Cardiac muscle cell (in vitro differentiated cells and primary cell): ENCODE measurements around the gene PLEKHH2. TPM values are rescaled to one million over a fixed set of nuclear protein-coding genes. Genes with fewer than 3 reads are reported as not detected.

Experiments
- DNase-seq, 2 donors: peaks; one replicate each; pipeline versions ENCODE4 v3.0.0 to v3.0.0-alpha.2; 2010 to 2017; ENCODE audit warnings: low read depth in 1 of 2, low spot score in 1 of 2
- H3K27ac ChIP-seq: fragments of 200-600 bp; sonication (generic); 2 replicates; pipeline ENCODE4 v1.5.1; 2016
- H3K27me3 ChIP-seq: fragments of 200-600 bp; sonication (generic); 2 replicates; pipeline ENCODE4 v1.6.0; 2016; ENCODE audit warnings: control low read depth
- H3K36me3 ChIP-seq: fragments of 200-600 bp; sonication (generic); 2 replicates; pipeline ENCODE4 v1.5.1; 2016; ENCODE audit warnings: control low read depth
- H3K4me1 ChIP-seq: fragments of 200-600 bp; sonication (generic); 2 replicates; pipeline ENCODE4 v1.8.1; 2017; ENCODE audit warnings: low read depth, mild to moderate bottlenecking, mixed run types
- H3K4me3 ChIP-seq: fragments of 200-600 bp; sonication (generic); 2 replicates; pipeline ENCODE4 v1.5.1; 2016; ENCODE audit warnings: mild to moderate bottlenecking
- H3K9me3 ChIP-seq: fragments of 200-600 bp; sonication (generic); 2 replicates; pipeline ENCODE4 v1.5.1; 2017; ENCODE audit warnings: low read depth, mild to moderate bottlenecking, control low read depth
- polyA plus RNA-seq: library from polyadenylated mRNA; unstranded; fragments of >200 nt; fragmentation: Nextera tagmentation; extraction: Ambion mirVana; gene quantifications from 2 replicates; pipeline ENCODE4 v1.2.1, GENCODE V29; 2016
- total RNA-seq: library from RNA; depleted of rRNA; stranded (reverse); fragments of >200 nt; gene quantifications from 2 replicates; pipeline ENCODE4 v1.2.3, GENCODE V29; 2016
- TF ChIP-seq, protein P1 (sequence below): IDR thresholded peaks from 2 replicates; pipeline ENCODE4 v1.5.1; 2012; ENCODE audit warnings: low read depth, mild to moderate bottlenecking, low read length

Gene PLEKHH2
- total and polyA plus RNA-seq, 2 experiments from 2014 or later, result 0.31 to 1.0 TPM

DNA sequence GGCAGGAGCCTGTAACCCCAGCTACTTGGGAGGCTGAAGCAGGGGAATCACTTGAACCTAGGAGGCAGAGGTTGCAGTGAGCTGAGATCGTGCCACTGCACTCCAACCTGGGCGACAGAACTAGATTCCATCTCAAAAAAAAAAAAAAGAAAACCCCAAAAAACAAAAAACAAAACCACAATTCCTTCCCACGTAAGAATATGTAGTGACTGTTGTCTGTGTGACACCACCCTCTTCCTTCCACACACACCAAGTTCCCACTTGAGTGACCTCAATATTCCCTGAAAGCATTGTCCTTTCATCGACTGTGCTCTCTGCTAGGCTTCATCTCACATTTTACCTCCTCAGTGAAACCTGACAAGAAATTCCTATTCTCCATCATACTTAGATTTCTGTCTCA is 32.4 kb upstream of the PLEKHH2 start:
- no peak overlapping the region for H3K4me3 ChIP-seq
- TF ChIP-seq, protein P1, sequence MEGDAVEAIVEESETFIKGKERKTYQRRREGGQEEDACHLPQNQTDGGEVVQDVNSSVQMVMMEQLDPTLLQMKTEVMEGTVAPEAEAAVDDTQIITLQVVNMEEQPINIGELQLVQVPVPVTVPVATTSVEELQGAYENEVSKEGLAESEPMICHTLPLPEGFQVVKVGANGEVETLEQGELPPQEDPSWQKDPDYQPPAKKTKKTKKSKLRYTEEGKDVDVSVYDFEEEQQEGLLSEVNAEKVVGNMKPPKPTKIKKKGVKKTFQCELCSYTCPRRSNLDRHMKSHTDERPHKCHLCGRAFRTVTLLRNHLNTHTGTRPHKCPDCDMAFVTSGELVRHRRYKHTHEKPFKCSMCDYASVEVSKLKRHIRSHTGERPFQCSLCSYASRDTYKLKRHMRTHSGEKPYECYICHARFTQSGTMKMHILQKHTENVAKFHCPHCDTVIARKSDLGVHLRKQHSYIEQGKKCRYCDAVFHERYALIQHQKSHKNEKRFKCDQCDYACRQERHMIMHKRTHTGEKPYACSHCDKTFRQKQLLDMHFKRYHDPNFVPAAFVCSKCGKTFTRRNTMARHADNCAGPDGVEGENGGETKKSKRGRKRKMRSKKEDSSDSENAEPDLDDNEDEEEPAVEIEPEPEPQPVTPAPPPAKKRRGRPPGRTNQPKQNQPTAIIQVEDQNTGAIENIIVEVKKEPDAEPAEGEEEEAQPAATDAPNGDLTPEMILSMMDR, result no peak
- no peak for DNase-seq
- H3K27ac ChIP-seq, result no peak overlapping the region
- peaks cover 6% of the 10 kb centered on the region for H3K4me1 ChIP-seq
- H3K36me3 ChIP-seq, result no peaks in the 10 kb centered on the region
- no peaks in the 10 kb centered on the region for H3K9me3 ChIP-seq
- H3K27me3 ChIP-seq, result no peaks in the 10 kb centered on the region

DNA sequence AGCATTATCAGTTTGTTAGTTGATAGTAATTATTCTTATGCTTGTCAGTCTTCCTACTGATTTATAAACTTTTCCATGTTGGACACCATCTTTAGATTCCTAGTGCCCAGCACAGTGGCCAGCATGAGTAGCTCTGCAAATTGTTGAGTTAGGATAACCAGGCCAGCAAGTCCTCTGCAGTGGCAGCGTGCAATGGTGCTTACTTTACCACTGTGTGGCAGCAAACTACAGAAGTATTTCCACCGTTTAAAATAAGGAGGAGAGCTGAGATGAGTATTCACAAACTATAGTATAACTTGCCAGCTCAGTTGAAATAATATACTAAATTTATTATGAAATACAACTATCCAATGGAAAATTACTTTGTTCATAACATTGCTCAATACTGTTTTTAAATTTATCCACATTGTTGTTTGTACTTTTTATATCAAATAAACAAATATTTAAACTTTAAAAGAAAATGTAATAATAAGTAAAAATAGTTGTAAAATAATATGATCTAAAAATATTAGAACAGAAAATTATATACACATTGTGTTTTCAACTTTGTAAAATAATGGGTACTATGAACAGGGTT is 31.9 kb upstream of the PLEKHH2 start:
- no peaks in the 10 kb centered on the region for H3K9me3 ChIP-seq
- no peak overlapping the region for H3K27ac ChIP-seq
- H3K27me3 ChIP-seq, result no peaks in the 10 kb centered on the region
- no peaks in the 10 kb centered on the region for H3K36me3 ChIP-seq
- DNase-seq, result peak; percentile 70 to 73
- TF ChIP-seq, protein P1, result peak; percentile 66
- peaks cover 6% of the 10 kb centered on the region for H3K4me1 ChIP-seq
- no peak overlapping the region for H3K4me3 ChIP-seq

DNA sequence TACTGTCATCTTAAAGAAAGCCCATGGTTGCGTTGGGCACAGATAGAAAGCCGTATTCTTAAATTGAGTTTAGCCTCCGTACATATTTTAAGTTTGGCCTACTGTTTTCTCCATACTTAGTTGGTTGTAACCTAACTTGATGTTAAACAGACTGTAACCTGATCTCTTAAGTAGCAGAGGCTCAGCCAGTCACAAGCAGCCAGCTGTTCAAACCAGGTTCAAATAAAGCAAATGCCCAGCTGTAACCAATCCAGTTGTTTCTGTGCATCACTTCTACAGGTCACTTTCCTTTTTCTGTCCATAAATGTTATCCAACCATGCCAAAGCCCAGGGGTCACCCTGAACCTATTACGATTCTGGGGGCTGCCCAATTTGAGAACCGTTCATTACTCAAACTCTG is 31.2 kb upstream of the PLEKHH2 start:
- H3K4me3 ChIP-seq, result no peak overlapping the region
- DNase-seq, result peak in 1 of 2 donors; percentile 22
- TF ChIP-seq, protein P1, result no peak
- H3K4me1 ChIP-seq, result peaks cover 6% of the 10 kb centered on the region
- no peaks in the 10 kb centered on the region for H3K36me3 ChIP-seq
- no peaks in the 10 kb centered on the region for H3K27me3 ChIP-seq
- no peak overlapping the region for H3K27ac ChIP-seq
- H3K9me3 ChIP-seq, result no peaks in the 10 kb centered on the region

DNA sequence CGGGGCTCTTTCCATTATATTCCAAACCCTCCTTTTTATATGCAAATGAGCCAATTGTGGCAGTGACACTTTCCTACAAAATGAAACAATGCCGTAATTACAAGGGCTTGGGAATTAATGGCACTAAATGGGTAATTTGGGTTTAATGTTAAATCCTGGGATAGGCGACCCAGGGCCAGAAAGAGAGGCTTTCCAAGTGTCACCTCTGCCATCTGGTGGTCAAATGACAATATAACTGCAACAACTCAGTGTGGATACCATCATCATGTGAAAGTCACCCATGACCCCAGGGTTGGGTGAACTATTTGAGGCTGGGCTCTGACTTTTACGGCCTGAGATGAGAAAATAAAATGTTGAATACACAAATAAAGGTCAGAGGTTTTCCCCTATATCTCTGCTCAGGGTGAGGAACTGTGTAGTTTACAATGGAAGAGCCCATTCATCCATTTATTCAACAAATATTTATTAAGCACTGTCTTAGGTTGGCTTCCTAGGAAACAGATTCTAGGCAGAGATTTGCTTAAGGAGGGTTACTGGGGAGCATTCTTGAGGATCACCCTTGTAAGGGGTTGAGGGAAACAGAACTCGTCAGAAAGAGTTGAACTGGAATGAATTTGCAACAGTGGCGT is 27.7 kb upstream of the PLEKHH2 start:
- DNase-seq, result peak; percentile 63 to 70
- Histone ChIP-seq H3K4me3 (no peak overlapping the region), H3K27ac (no peak overlapping the region), H3K36me3 (no peaks in the 10 kb centered on the region), H3K4me1 (peaks cover 6% of the 10 kb centered on the region), H3K27me3 (no peaks in the 10 kb centered on the region), H3K9me3 (no peaks in the 10 kb centered on the region)
- TF ChIP-seq, protein P1, result peak; percentile 71

DNA sequence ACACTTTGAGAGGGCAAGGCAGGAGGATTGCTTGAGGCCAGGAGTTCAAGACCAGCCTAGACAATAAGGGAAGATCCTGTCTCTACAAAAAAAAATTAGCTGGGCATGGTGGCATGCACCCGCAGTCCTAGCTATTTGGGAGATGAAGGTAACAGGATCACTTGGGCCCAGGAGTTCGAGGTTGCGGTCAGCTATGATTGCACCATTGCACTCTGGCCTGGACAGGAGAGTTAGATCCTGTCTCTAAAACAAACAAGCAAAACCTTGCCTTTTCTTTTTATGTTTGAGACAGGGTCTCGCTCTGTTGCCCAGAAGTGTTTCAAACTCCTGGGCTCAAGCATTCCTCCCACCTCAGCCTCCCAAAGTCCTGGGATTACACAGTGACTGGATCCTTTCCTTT is 26.7 kb upstream of the PLEKHH2 start:
- H3K4me1 ChIP-seq, result peaks cover 4% of the 10 kb centered on the region
- no peaks in the 10 kb centered on the region for H3K27me3 ChIP-seq
- DNase-seq, result no peak
- H3K36me3 ChIP-seq, result no peaks in the 10 kb centered on the region
- no peak overlapping the region for H3K4me3 ChIP-seq
- no peaks in the 10 kb centered on the region for H3K9me3 ChIP-seq
- H3K27ac ChIP-seq, result no peak overlapping the region
- TF ChIP-seq, protein P1, result no peak
